ENCODE results near the gene SPINT1.
A peak's percentile ranks its signal among the peaks of the same experiment; 100 is the strongest.

The SPINT1 gene, protein sequence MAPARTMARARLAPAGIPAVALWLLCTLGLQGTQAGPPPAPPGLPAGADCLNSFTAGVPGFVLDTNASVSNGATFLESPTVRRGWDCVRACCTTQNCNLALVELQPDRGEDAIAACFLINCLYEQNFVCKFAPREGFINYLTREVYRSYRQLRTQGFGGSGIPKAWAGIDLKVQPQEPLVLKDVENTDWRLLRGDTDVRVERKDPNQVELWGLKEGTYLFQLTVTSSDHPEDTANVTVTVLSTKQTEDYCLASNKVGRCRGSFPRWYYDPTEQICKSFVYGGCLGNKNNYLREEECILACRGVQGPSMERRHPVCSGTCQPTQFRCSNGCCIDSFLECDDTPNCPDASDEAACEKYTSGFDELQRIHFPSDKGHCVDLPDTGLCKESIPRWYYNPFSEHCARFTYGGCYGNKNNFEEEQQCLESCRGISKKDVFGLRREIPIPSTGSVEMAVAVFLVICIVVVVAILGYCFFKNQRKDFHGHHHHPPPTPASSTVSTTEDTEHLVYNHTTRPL

DNA sequence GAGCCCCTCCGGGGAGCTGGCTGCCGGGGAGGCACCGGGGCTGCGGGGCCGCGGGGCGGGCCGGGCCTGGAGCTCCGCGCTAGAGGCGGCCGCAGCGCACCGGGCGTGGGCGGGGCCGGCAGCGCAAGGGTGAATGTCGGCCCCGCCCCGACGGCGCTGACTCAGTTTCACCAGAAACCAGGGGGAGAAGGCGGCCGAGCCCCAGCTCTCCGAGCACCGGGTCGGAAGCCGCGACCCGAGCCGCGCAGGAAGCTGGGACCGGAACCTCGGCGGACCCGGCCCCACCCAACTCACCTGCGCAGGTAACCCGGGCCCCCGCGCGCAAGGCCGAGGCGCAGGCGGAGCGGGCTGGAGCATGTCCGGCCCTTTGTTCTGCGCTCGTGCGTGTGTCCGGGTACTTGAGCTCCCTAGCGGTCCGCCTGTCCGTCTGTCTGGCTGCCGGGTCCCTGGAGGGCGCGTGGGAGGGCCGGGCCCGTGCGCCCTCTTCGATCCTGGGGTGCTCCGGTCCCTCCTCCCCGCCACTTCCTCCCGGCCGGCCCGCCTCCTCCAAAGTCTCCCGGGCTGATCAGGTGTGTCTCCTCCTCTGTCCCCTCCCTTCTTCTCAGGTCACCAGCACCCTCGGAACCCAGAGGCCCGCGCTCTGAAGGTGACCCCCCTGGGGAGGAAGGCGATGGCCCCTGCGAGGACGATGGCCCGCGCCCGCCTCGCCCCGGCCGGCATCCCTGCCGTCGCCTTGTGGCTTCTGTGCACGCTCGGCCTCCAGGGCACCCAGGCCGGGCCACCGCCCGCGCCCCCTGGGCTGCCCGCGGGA is at the start of gene SPINT1:
Gene SPINT1 (plus strand): TSS at position 164 of the 811 bp plus-strand sequence. CDS start 507 bp downstream, at position 671.
- DNase-seq (ENCODE audit: low read depth, low spot score) = no peak

GRCh38 chr15:40796041-40796440 is 47.8 kb upstream of the SPINT1 start:
- no peak for DNase-seq (ENCODE audit: low read depth, low spot score)

- DNase-seq (ENCODE audit: low read depth, low spot score) = no peak
These were observed 47.3 kb upstream of the SPINT1 start for GRCh38 chr15:40796512-40796911.

DNA sequence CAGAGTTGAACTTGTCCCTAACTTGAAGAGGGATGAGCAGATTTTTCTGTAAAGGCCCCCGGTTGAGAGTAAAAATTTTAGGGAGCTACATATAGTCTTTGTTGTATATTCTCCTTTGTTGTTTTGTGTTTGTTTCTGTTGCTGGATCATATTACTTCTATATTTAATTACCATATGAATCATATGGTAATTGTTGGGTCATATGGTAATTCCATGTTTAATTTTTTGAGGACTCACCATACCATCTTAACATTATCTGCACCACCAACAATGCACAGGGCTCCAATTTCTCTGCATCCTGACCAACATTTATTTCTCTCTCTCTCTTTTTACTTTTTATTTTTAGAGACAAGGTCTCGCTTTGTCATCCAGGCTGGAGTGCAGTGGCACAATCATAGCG is 44.3 kb upstream of the SPINT1 start:
- DNase-seq (ENCODE audit: low read depth, low spot score) = no peak

GRCh38 chr15:40803076-40803475 is 40.8 kb upstream of the SPINT1 start:
- no peak for DNase-seq (ENCODE audit: low read depth, low spot score)

- no peak for DNase-seq (ENCODE audit: low read depth, low spot score)
These were observed 40.2 kb upstream of the SPINT1 start for GRCh38 chr15:40803688-40804087.

DNA sequence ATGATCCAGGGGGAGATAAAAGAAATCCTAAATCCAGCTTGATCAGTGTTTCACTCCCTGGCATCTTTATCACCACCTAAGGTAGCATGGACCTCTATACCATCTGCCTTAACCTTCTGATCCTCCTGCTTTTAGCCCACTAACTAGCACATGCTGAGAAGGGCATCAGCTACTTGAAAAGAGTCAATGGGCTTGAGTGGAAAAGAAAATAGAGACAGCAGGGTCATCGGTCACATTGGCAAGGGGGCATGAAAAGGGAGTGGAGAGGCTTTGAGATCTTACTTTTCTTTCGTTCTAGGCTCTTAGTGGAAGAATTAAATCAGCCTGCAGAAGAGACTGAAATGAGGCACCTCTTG is 37.2 kb upstream of the SPINT1 start:
- DNase-seq (ENCODE audit: low read depth, low spot score) = no peak

DNA sequence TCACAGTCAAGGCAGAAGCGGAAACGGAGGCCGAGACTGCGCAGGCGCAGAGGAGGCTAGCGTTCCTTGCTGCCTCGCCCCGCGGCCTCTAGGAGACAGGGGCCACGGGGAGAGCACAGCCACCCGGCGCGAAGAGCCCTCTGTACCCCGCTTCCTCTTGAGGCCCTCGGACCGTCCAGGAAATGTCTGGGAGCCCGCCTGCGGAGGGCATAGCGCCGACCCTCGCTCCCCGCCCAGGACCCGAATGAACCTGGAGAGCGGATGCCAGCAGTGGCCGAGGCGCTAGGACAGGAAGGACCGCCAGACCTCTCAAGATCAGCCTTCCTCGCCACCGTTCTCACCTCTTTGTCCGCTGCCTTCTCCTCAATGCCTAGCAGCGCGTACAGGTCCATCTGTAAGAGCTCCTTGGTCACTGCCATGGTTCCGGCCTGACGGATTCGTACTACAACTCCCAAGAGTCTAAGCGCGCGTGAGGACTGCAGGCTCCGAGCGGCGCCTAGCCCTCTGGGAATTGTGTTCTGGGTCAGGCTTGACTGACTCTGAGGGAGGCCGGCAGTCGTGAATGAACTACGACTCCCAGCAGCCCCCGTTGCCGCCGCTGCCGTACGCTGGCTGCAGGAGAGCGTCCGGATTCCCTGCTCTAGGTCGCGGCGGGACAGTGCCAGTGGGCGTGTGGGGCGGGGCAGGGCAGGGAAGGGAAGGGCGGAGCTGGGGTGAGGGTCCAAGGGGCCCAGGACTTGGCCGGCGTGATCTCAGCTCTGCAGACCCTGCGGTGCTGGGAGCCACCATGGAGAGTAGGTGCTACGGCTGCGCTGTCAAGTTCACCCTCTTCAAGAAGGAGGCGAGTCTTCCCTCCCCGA is 36.6 kb upstream of the SPINT1 start, which contains the start of the genes DNAJC17 and ZFYVE19:
Gene DNAJC17 (minus strand): TSS at position 446 of the 860 bp plus-strand sequence. CDS start 27 bp downstream, at position 419.
Gene ZFYVE19 (plus strand): TSS at position 62 of the 860 bp plus-strand sequence. CDS start 501 bp downstream, at position 563.
- DNase-seq (ENCODE audit: low read depth, low spot score) = peak; percentile 96

GRCh38 chr15:40807888-40808461 is 35.9 kb upstream of the SPINT1 start:
- DNase-seq (ENCODE audit: low read depth, low spot score) = no peak

- no peak for DNase-seq (ENCODE audit: low read depth, low spot score)
These were observed 34.9 kb upstream of the SPINT1 start for GRCh38 chr15:40808861-40809450.

- DNase-seq (ENCODE audit: low read depth, low spot score) = no peak
These were observed 31.0 kb upstream of the SPINT1 start for GRCh38 chr15:40812721-40813425.

GRCh38 chr15:40815042-40815698 is 28.7 kb upstream of the SPINT1 start:
- DNase-seq (ENCODE audit: low read depth, low spot score) = no peak

- DNase-seq (ENCODE audit: low read depth, low spot score) = no peak
These were observed 24.8 kb upstream of the SPINT1 start for GRCh38 chr15:40819048-40819447.

- DNase-seq (ENCODE audit: low read depth, low spot score) = no peak
These were observed 22.7 kb upstream of the SPINT1 start for GRCh38 chr15:40821195-40821594.

DNA sequence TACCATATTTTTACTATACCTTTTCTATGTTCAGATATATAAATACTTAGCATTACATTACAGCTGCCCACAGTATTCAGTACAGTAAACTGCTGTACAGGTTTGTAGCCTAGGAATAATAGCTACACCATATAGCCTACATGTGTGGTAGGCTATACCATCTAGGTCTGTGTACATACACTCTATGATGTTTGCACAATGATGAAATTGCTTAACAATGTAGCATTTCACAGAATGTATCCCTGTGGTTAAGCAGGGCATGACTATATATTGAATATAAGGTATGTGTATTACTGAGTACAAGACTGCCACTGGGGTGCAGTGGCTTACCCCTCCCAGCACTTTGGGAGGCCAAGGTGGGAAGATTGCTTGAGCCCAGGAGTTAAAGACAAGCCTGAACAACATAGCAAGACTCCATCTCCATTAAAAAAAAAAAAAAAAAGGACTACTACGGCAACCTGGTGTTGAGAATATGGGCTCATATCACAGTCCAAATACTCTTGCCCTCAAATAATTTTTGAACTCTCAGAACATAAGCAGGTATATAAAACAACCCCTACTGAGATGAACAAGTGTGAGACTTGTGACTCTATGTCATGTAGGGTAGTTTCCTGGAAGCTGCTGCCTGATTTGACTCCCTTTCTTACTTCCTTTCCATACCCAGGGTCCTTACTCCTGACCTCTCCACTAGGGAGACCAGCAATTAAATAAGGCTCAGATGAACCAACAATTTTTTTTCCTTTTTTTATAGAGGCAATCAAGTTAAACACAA is 20.1 kb upstream of the SPINT1 start:
- DNase-seq (ENCODE audit: low read depth, low spot score) = no peak

DNA sequence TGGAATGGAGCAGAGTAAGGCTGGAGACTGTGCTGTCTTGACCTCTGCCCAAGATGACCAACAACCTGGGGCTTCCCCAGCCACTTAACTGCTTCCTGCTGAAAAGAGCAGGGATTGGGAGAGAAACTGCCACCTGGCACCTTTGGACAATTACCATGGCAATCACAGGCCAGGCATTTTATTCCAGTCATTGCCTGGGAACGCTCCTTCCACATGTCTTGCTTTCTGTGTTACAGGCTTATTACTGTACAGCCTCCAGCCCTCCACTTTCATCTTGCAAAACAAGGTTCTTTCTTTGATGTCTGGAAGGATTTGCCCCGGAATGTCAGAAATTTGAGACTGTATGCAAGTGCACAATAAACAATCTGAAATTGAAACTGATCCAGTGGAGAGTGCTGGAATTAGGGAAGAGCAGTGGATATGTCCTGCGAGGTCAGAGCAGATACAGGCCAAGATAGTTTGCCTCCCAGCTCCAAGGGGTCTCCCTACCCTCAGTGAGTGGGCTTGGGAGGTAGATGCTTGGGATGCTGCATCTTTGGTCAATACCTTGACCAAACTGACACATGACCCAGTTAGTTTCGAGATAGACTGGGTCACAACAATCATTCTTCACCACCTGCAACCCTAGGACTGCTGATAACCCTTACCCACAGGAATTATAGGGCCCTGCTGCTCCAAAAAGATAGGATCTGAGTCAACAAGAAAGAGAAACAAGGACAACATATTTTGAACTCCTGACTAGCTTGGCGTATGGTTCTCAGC is 18.0 kb upstream of the SPINT1 start:
- DNase-seq (ENCODE audit: low read depth, low spot score) = no peak

- DNase-seq (ENCODE audit: low read depth, low spot score) = no peak
These were observed 17.3 kb upstream of the SPINT1 start for GRCh38 chr15:40826423-40827075.
